ENCODE measurements around the gene SRRT.

GRCh38 chr7:100914208-100914878 lies 39.4 kb downstream of the SRRT start:
- TF ChIP-seq POLR2A (IDR thresholded peaks at IDR 0.05; ENCODE audit: low read depth, low read length) (no peak), POLR2AphosphoS5 (IDR thresholded peaks at IDR 0.05; ENCODE audit: low read depth, low read length) (no peak), TAF1 (IDR thresholded peaks at IDR 0.05; ENCODE audit: low read depth, low read length) (no peak)

Data from GM12891 (cell line).